WTC11 (cell line): ENCODE data around the gene FDXR. TPM values are rescaled to one million over a fixed set of nuclear protein-coding genes. Genes with fewer than 3 reads are reported as not detected.
A peak's percentile ranks its signal among the peaks of the same experiment; 100 is the strongest.

Experiments
- ATAC-seq: fragments of 200-7000 bp; cut with Tn5 transposase; 2 replicates; pipeline ENCODE4 v1.10.0; 2021; ENCODE audit warnings: mild to moderate bottlenecking, moderate library complexity
- CTCF ChIA-PET: fragments of 300-600 bp; sonication (Branson Sonifier 250); formaldehyde crosslinking; loops from one replicate; lab custom pipeline; 2021; ENCODE audit warnings: antibody characterized with exemption; lab: Charles Lee
- POLR2A ChIA-PET: fragments of 350-600 bp; sonication (Branson Sonifier 250); formaldehyde crosslinking; loops from one replicate; lab custom pipeline; 2021; ENCODE audit warnings: antibody characterized with exemption; lab: Charles Lee
- DNase-seq: peaks from one replicate; pipeline ENCODE4 v3.0.0; 2021; ENCODE audit warnings: low spot score
- H3K27ac Mint-ChIP-seq: 2 replicates; pipeline ENCODE4 v1.8.0; 2021; ENCODE audit warnings: mixed read lengths
- H3K27me3 Mint-ChIP-seq: 2 replicates; pipeline ENCODE4 v1.8.0; 2021; ENCODE audit warnings: low read depth, mild to moderate bottlenecking, moderate library complexity, mixed read lengths
- H3K36me3 Mint-ChIP-seq: 2 replicates; pipeline ENCODE4 v1.8.0; 2021; ENCODE audit warnings: mixed read lengths
- H3K4me1 Mint-ChIP-seq: 2 replicates; pipeline ENCODE4 v1.8.0; 2022; ENCODE audit warnings: mixed read lengths
- H3K4me3 Mint-ChIP-seq: 2 replicates; pipeline ENCODE4 v1.8.0; 2021; ENCODE audit warnings: mild to moderate bottlenecking, moderate library complexity, mixed read lengths
- H3K9me3 Mint-ChIP-seq: 2 replicates; pipeline ENCODE4 v1.8.0; 2021; ENCODE audit warnings: mixed read lengths
- CREM ChIP-seq: sonication (generic); formaldehyde crosslinking; IDR thresholded peaks from 2 replicates; pipeline ENCODE4 v1.8.1; 2022; ENCODE audit warnings: mild to moderate bottlenecking, missing genetic modification reagents, moderate library complexity
- IRF2 ChIP-seq: sonication (generic); formaldehyde crosslinking; IDR thresholded peaks from 2 replicates; pipeline ENCODE4 v1.8.0; 2022; ENCODE audit warnings: low read depth, missing genetic modification reagents, borderline replicate concordance
- MAX ChIP-seq: sonication (generic); formaldehyde crosslinking; IDR thresholded peaks from 2 replicates; pipeline ENCODE4 v1.8.0; 2022; ENCODE audit warnings: mild to moderate bottlenecking, missing genetic modification reagents
- OVOL2 ChIP-seq: fragments of 250-450 bp; sonication (Bioruptor Pico); IDR thresholded peaks from 2 replicates; pipeline ENCODE4 v1.9.0; 2021; ENCODE audit warnings: mild to moderate bottlenecking, borderline replicate concordance
- PRRX2 ChIP-seq: fragments of 250-450 bp; sonication (Bioruptor Pico); IDR thresholded peaks from 2 replicates; pipeline ENCODE4 v1.8.0; 2021; ENCODE audit warnings: mild to moderate bottlenecking
- SMAD4 ChIP-seq: sonication (generic); formaldehyde crosslinking; IDR thresholded peaks from 2 replicates; pipeline ENCODE4 v1.8.0; 2022; ENCODE audit warnings: mild to moderate bottlenecking, missing genetic modification reagents
- SP1 ChIP-seq: sonication (generic); formaldehyde crosslinking; conservative IDR thresholded peaks from 2 replicates; pipeline ENCODE4 v1.8.1; 2022; ENCODE audit warnings: missing genetic modification reagents
- TP53 ChIP-seq: sonication (generic); formaldehyde crosslinking; IDR thresholded peaks from 2 replicates; pipeline ENCODE4 v1.8.1; 2023; ENCODE audit warnings: mild to moderate bottlenecking, missing genetic modification reagents
- ZBTB21 ChIP-seq: sonication (generic); formaldehyde crosslinking; IDR thresholded peaks from 2 replicates; pipeline ENCODE4 v1.8.1; 2023; ENCODE audit warnings: mild to moderate bottlenecking, missing genetic modification reagents, borderline replicate concordance
- ZNF425 ChIP-seq: fragments of 250-450 bp; sonication (Bioruptor Pico); conservative IDR thresholded peaks from 2 replicates; pipeline ENCODE4 v1.9.0; 2021; ENCODE audit warnings: mild to moderate bottlenecking
- total RNA-seq: library from RNA; stranded (reverse); gene quantifications from 3 replicates; pipeline ENCODE4 v1.2.3, GENCODE V29; 2021
- TF ChIP-seq, protein P1 (sequence below): sonication (generic); formaldehyde crosslinking; IDR thresholded peaks from 2 replicates; pipeline ENCODE4 v1.8.1; 2023; ENCODE audit warnings: mild to moderate bottlenecking, missing genetic modification reagents, moderate library complexity
- TF ChIP-seq, protein P2 (sequence below): fragments of 200-600 bp; IDR thresholded peaks from 2 replicates; pipeline ENCODE4 v1.8.0; 2022; ENCODE audit warnings: antibody characterized with exemption

The FDXR gene
- total RNA-seq, 1 experiment from 2014 or later: 52.8 TPM

DNA sequence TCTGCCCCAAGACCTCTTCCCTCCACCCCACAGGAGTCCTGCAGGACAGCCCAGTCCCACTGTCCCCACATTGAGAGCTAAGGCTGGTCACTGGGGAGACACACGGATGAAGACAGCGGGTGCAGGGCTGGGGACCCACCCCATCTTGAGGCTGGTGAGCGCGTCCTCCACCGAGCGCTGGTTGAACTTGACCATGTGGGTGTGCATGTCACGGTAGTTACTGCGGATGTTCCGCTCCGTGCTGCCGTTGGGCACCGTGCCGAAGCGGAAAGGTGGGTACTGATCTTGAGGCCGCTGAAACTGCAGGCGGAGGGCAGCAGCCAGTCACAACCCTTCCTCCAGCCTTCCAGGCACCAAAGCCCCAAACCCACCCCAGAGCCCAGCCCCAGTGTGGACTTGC, 26.2 kb downstream of the FDXR start:
- 0 out of 2 replicates have a peak, but pooled peaks cover 5% of the 10 kb centered on the region for H3K4me1 Mint-ChIP-seq

GRCh38 chr17:74843352-74843627, 29.5 kb downstream of the FDXR start:
- peaks cover 56% of the 10 kb centered on the region for H3K27me3 Mint-ChIP-seq

More for the DNA sequence above, 26.2 kb downstream of the FDXR start:
- POLR2A ChIA-PET: no interaction called here
- no peaks in the 10 kb centered on the region for H3K9me3 Mint-ChIP-seq
- ATAC-seq (no peak), DNase-seq (no peak)
- H3K4me3 Mint-ChIP-seq: no peak overlapping the region
- no peak for TF ChIP-seq CREM (CRISPR knock-in tag)
- CTCF ChIA-PET: interaction anchor here (1.7 to 12.3 kb wide), 2 partner anchors 15 to 56 kb away, joined by 4 to 347 read pairs; partner anchors contain the start of gene GRIN2C
- H3K27me3 Mint-ChIP-seq: peaks cover 82% of the 10 kb centered on the region
- H3K27ac Mint-ChIP-seq: no peak overlapping the region
- no peaks in the 10 kb centered on the region for H3K36me3 Mint-ChIP-seq

DNA sequence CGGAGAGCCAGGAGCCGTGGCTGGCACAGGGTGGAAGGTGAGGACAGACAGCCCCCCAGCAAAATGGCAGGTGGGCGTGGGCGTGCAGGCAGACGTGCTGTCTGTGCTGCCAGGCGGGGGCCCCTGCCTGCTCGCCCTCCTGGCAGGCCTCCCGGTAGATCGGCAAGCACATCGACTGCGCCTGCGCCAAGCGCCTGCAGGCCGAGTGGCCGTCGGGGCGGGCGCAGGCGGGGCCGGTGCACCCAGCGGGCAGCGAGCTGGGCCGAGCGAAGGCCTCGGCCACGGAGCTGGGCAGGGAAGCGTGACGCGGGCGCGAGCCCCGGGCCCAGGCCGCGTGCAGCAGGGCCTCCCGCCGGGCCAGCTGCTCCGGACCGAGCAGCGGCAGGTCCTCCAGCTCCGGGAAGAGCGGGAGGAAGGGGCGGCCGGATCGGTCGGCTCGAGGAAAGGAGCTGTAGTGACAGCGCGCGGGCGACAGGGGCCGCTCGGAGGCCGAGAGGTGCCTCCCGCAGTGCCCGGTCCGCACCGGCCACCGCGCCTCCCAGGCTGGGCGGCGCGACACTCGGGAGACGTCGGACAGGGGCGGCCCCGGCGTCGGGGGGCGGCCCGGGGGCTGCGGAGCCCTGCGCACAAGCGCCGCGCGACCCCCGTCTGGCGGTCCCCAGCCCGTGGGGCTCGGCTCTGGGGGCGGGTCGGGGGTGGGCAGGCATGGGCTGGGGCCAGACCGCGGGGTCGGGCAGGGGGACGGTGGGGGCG, 30.0 kb downstream of the FDXR start:
- Mint-ChIP-seq H3K4me1 (peaks cover 21% of the 10 kb centered on the region), H3K4me3 (peak overlapping the region; percentile 22; the same call in 1 of the 2 replicates)
- ATAC-seq: peak; percentile 81
- peak; percentile 75 for DNase-seq
- no peak for TF ChIP-seq ZBTB21
- no peak for TF ChIP-seq IRF2 (CRISPR knock-in tag)
- 0 out of 2 replicates have a peak, but pooled peaks have one; percentile 19 for TF ChIP-seq MAX (CRISPR knock-in tag)
- TF ChIP-seq, all 79 proteins: peak for 1
- POLR2A ChIA-PET: interaction anchor here (0.9 to 1.7 kb wide), 4 partner anchors 10 to 30 kb away, joined by 3 to 9 read pairs (median 4); partner anchors contain the start of gene FDXR
- no peaks in the 10 kb centered on the region for H3K9me3 Mint-ChIP-seq
- peaks cover 52% of the 10 kb centered on the region for H3K27me3 Mint-ChIP-seq
- H3K27ac Mint-ChIP-seq: no peak overlapping the region
- H3K36me3 Mint-ChIP-seq: no peaks in the 10 kb centered on the region
- CTCF ChIA-PET: interaction anchor here (0.5 to 12.3 kb wide), 37 partner anchors 10 to 1807 kb away, joined by 3 to 347 read pairs (median 5); partner anchors contain the start of genes FDXR, GGA3, GRIN2C and MRPL58

More at GRCh38 chr17:74843352-74843627, 29.5 kb downstream of the FDXR start:
- ChIA-PET POLR2A (interaction anchor here (0.9 to 1.7 kb wide), 4 partner anchors 9 to 30 kb away, joined by 3 to 9 read pairs (median 4); partner anchors contain the start of gene FDXR), CTCF (interaction anchor here (0.5 to 12.3 kb wide), 37 partner anchors 9 to 1808 kb away, joined by 3 to 347 read pairs (median 5); partner anchors contain the start of genes FDXR, GGA3, GRIN2C and MRPL58)
- ATAC-seq: no peak; the same call in 1 of the 2 replicates
- TF ChIP-seq SP1 (CRISPR knock-in tag) (no peak), OVOL2 (no peak), SMAD4 (no peak), TP53 (CRISPR knock-in tag) (no peak), PRRX2 (CRISPR knock-in tag) (no peak), ZNF425 (CRISPR knock-in tag) (no peak)
- TF ChIP-seq, protein P1, sequence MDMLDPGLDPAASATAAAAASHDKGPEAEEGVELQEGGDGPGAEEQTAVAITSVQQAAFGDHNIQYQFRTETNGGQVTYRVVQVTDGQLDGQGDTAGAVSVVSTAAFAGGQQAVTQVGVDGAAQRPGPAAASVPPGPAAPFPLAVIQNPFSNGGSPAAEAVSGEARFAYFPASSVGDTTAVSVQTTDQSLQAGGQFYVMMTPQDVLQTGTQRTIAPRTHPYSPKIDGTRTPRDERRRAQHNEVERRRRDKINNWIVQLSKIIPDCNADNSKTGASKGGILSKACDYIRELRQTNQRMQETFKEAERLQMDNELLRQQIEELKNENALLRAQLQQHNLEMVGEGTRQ (CRISPR knock-in tag): no peak
- TF ChIP-seq, protein P2, sequence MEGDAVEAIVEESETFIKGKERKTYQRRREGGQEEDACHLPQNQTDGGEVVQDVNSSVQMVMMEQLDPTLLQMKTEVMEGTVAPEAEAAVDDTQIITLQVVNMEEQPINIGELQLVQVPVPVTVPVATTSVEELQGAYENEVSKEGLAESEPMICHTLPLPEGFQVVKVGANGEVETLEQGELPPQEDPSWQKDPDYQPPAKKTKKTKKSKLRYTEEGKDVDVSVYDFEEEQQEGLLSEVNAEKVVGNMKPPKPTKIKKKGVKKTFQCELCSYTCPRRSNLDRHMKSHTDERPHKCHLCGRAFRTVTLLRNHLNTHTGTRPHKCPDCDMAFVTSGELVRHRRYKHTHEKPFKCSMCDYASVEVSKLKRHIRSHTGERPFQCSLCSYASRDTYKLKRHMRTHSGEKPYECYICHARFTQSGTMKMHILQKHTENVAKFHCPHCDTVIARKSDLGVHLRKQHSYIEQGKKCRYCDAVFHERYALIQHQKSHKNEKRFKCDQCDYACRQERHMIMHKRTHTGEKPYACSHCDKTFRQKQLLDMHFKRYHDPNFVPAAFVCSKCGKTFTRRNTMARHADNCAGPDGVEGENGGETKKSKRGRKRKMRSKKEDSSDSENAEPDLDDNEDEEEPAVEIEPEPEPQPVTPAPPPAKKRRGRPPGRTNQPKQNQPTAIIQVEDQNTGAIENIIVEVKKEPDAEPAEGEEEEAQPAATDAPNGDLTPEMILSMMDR: no peak
- DNase-seq: no peak
- H3K9me3 Mint-ChIP-seq: no peaks in the 10 kb centered on the region
- peaks cover 21% of the 10 kb centered on the region for H3K4me1 Mint-ChIP-seq
- no peak overlapping the region for H3K27ac Mint-ChIP-seq
- H3K4me3 Mint-ChIP-seq: peak overlapping the region; percentile 42
- H3K36me3 Mint-ChIP-seq: no peaks in the 10 kb centered on the region
